C4-2B (cell line): Measurements from ENCODE around the gene DAZ2.
"Not testable (repeated sequence)": the region's sequence is repeated elsewhere in the genome, so short reads cannot be mapped to it uniquely, and the experiment has no call there.

Experiments
- H3K27ac ChIP-seq: fragments of 450-650 bp; 2 replicates; pipeline ENCODE4 v1.5.1; 2017

The DAZ2 gene, protein sequence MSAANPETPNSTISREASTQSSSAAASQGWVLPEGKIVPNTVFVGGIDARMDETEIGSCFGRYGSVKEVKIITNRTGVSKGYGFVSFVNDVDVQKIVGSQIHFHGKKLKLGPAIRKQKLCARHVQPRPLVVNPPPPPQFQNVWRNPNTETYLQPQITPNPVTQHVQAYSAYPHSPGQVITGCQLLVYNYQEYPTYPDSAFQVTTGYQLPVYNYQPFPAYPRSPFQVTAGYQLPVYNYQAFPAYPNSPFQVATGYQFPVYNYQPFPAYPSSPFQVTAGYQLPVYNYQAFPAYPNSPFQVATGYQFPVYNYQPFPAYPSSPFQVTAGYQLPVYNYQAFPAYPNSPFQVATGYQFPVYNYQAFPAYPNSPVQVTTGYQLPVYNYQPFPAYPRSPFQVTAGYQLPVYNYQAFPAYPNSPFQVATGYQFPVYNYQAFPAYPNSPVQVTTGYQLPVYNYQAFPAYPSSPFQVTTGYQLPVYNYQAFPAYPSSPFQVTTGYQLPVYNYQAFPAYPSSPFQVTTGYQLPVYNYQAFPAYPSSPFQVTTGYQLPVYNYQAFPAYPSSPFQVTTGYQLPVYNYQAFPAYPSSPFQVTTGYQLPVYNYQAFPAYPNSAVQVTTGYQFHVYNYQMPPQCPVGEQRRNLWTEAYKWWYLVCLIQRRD

DNA sequence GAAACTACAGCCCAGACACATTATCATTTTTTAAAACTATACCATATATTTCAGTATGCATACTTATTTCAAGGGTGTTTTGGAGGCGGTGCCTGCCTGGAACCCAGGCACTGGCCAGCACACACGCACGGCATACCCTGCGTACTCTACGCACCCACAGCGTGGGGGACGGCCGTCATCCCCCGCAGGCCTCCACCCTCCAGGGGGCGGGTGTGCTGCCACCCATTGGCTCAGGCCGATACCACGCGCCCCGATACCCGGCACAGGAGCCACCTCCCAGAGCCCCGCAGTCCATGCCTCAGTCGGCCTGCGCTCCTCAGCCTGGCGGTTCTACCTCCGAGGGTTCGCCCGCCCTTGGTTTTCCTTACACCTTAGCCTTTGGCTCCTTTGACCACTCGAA is at the start of gene DAZ2:
Gene DAZ2 (plus strand): TSS at position 301 of the 400 bp plus-strand sequence. CDS start 208 bp downstream, outside the sequence.
- H3K27ac ChIP-seq: not testable (repeated sequence)

DNA sequence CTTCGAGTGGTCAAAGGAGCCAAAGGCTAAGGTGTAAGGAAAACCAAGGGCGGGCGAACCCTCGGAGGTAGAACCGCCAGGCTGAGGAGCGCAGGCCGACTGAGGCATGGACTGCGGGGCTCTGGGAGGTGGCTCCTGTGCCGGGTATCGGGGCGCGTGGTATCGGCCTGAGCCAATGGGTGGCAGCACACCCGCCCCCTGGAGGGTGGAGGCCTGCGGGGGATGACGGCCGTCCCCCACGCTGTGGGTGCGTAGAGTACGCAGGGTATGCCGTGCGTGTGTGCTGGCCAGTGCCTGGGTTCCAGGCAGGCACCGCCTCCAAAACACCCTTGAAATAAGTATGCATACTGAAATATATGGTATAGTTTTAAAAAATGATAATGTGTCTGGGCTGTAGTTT is 20.4 kb upstream of the DAZ2 start, which contains the start of gene DAZ1:
Gene DAZ1 (minus strand): TSS at position 101 of the 400 bp plus-strand sequence. CDS start 208 bp downstream, outside the sequence.
- H3K27ac ChIP-seq: not testable (repeated sequence)

DNA sequence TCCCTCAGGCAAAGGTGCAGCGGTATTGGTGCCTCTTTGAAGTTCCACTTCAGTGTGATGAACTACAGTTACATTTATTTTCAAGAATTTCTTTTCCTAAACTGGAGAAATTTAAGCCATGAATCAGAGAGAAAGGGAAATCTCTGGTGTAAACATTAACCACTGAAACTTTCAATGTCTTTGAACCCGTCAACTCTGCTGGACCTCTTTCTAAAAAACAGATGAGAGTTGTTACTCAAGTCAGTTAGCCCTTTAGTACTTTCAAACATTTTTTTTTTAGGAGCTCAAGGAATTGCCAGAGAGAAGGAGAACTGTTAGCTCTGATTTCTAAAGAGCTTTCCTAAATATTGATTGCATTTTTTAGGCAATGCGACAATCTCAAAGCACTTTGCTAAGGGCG is 11.9 kb upstream of the DAZ2 start:
- H3K27ac ChIP-seq: not testable (repeated sequence)

DNA sequence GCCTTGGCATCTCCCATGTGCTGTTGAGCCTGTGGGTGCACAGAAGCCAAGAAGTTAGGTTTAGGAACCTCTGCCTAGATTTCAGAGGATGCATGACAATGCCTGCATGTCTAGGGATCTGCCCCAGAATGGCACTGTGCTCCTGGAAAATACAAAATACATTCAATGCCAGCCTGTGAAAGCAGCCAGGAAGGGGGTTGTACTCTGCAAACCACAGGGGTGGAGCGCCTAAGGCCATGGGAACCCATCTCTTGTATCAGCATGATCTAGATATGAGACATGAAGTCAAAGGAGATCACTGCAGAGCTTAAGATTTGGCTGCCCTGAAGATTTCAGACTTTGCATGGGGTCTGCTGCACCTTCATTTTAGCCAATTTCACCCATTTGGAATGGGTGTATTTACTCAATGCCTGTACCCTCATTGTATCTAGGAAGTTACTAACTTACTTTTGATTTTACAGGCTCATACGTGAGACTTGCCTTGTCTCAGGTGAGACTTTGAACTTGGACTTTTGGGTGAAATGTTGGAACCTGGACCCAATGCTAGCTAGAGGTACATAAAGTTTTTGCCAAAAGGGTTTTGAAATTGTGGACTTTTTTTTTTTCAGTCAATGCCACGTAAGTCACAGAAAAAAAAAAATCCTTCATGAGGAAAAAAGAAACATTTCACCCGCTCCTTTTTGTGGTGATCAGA is 9.4 kb upstream of the DAZ2 start:
- H3K27ac ChIP-seq: not testable (repeated sequence)

DNA sequence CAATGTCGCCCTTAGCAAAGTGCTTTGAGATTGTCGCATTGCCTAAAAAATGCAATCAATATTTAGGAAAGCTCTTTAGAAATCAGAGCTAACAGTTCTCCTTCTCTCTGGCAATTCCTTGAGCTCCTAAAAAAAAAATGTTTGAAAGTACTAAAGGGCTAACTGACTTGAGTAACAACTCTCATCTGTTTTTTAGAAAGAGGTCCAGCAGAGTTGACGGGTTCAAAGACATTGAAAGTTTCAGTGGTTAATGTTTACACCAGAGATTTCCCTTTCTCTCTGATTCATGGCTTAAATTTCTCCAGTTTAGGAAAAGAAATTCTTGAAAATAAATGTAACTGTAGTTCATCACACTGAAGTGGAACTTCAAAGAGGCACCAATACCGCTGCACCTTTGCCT is 8.7 kb upstream of the DAZ2 start:
- not testable (repeated sequence) for H3K27ac ChIP-seq
